GM19193 (cell line): Measurements from ENCODE around the gene SYT17.

Experiments
- POLR2A ChIP-seq: IDR thresholded peaks from 4 replicates; pipeline ENCODE4 v1.6.1; 2011; ENCODE audit not compliant: insufficient read depth, insufficient read length; ENCODE audit errors: extremely low read depth

SYT17 gene

GRCh38 chr16:19153876-19154275 lies 14.2 kb upstream of the SYT17 start:
- no peak for TF ChIP-seq POLR2A

- TF ChIP-seq POLR2A = no peak
Measured at GRCh38 chr16:19162085-19162484, 6.0 kb upstream of the SYT17 start.

GRCh38 chr16:19163215-19163614 lies 4.8 kb upstream of the SYT17 start:
- TF ChIP-seq POLR2A = no peak

- no peak for TF ChIP-seq POLR2A
Measured at GRCh38 chr16:19164285-19164684, 3.8 kb upstream of the SYT17 start.

GRCh38 chr16:19165101-19165500 lies 2.9 kb upstream of the SYT17 start:
- no peak for TF ChIP-seq POLR2A

GRCh38 chr16:19166500-19166899 lies 1.5 kb upstream of the SYT17 start:
- no peak for TF ChIP-seq POLR2A

GRCh38 chr16:19168371-19169081 lies 486 bp downstream of the SYT17 start:
- no peak for TF ChIP-seq POLR2A

GRCh38 chr16:19169082-19169639 lies 1.1 kb downstream of the SYT17 start:
- TF ChIP-seq POLR2A = no peak

- no peak for TF ChIP-seq POLR2A
Measured at GRCh38 chr16:19170043-19170655, 2.1 kb downstream of the SYT17 start.

- no peak for TF ChIP-seq POLR2A
Measured at GRCh38 chr16:19172098-19172780, 4.2 kb downstream of the SYT17 start.

- TF ChIP-seq POLR2A = no peak
Measured at GRCh38 chr16:19173059-19173458, 5.0 kb downstream of the SYT17 start.

GRCh38 chr16:19173649-19174383 lies 5.8 kb downstream of the SYT17 start:
- TF ChIP-seq POLR2A = no peak

GRCh38 chr16:19174478-19174877 lies 6.4 kb downstream of the SYT17 start:
- no peak for TF ChIP-seq POLR2A

- TF ChIP-seq POLR2A = no peak
Measured at GRCh38 chr16:19175492-19176262, 7.6 kb downstream of the SYT17 start.
